OCI-LY3 (cell line): ENCODE results near the gene ITGA11.

Experiments used
- H2AFZ ChIP-seq: fragments of 200-600, 300-600 bp; shearing (Covaris generic); 2 replicates; pipeline ENCODE4 v1.6.0; 2014; ENCODE audit warnings: antibody characterized with exemption, low read depth, low read length
- H3K27ac ChIP-seq: fragments of 200-600, 300-600 bp; sonication (generic); 2 replicates; pipeline ENCODE4 v1.5.1; 2014; ENCODE audit warnings: mild to moderate bottlenecking, low read length, moderate library complexity, mixed read lengths
- H3K27me3 ChIP-seq: fragments of 200-600, 300-600 bp; sonication (generic); 2 replicates; pipeline ENCODE4 v1.6.1; 2014; ENCODE audit warnings: low read depth, low read length, mixed read lengths
- H3K36me3 ChIP-seq: fragments of 200-600, 300-600 bp; sonication (generic); replicated peaks from 2 replicates; pipeline ENCODE3; 2014; ENCODE audit warnings: low read depth, low read length, mixed read lengths
- H3K4me1 ChIP-seq: fragments of 300-600, 200-600 bp; sonication (generic); 2 replicates; pipeline ENCODE4 v1.6.1; 2014; ENCODE audit warnings: low read length, mixed read lengths
- H3K4me2 ChIP-seq: fragments of 200-600, 300-600 bp; sonication (generic); 2 replicates; pipeline ENCODE4 v1.6.1; 2014; ENCODE audit warnings: low read length, mixed read lengths
- H3K4me3 ChIP-seq: fragments of 300-600, 200-600 bp; sonication (generic); 2 replicates; pipeline ENCODE4 v1.5.1; 2014; ENCODE audit warnings: antibody characterized with exemption, mild to moderate bottlenecking, low read length, moderate library complexity
- H3K79me2 ChIP-seq: fragments of 300-600, 200-600 bp; shearing (Covaris generic); 2 replicates; pipeline ENCODE4 v1.6.1; 2014; ENCODE audit warnings: mild to moderate bottlenecking, low read length, mixed read lengths
- H3K9ac ChIP-seq: fragments of 300-600, 200-600 bp; shearing (Covaris generic); 2 replicates; pipeline ENCODE4 v1.6.0; 2014; ENCODE audit warnings: mild to moderate bottlenecking, low read length, moderate library complexity
- H3K9me3 ChIP-seq: fragments of 200-600, 300-600 bp; shearing (Covaris generic); 2 replicates; pipeline ENCODE4 v1.6.1; 2014; ENCODE audit warnings: low read length, mixed read lengths; ENCODE audit not compliant: insufficient read depth
- H4K20me1 ChIP-seq: fragments of 200-600, 300-600 bp; sonication (generic); 2 replicates; pipeline ENCODE4 v1.6.1; 2016; ENCODE audit warnings: low read length, mixed read lengths; ENCODE audit not compliant: insufficient read depth
- CTCF ChIP-seq: fragments of 200-600, 300-600 bp; sonication (generic); IDR thresholded peaks from 2 replicates; pipeline ENCODE4 v1.5.1; 2014; ENCODE audit warnings: antibody characterized with exemption, low read length, low read depth
- EZH2phosphoT487 ChIP-seq: fragments of 200-600 bp; shearing (Covaris generic); IDR thresholded peaks from 2 replicates; pipeline ENCODE4 v1.6.1; 2018; ENCODE audit warnings: antibody characterized with exemption, mixed run types, low read depth

Gene ITGA11

DNA sequence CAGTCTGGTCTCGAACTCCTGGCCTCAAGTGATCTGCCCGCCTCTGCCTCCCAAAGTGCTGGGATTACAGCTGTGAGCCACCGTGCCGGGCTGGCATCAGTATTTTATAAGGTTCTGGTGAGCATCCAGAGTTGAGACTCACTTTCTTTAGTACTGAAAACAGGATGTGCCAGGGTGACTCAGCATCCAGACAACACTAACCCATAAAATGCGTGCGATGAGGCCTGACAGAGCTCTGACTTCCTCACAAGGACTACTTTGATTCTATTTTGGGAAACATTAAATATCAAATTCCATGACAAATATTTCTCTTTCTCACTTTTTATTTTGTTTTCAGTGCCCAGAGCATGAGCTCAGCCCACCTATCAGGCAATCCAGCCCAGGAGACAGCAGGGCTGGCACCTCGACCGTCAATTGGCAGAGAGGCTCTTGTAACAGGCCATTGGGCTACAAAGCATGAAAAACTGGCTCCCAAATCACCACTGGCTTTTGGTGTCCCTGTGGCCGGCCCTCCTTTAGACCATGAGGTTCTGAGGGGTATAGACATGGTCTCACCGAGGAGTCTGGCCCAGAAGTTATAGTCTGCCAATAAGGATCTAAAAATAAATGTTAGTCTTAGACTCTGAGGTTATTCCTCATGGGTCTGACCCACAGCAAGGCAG is 79.4 kb downstream of the ITGA11 start:
- Histone ChIP-seq H3K9ac (no peak overlapping the region), H4K20me1 (no peaks in the 10 kb centered on the region), H3K36me3 (no peaks in the 10 kb centered on the region), H3K27me3 (peaks cover 3% of the 10 kb centered on the region; the same call in 1 of the 2 replicates), H3K9me3 (peaks cover 9% of the 10 kb centered on the region; the same call in 1 of the 2 replicates), H3K4me3 (no peak overlapping the region), H3K79me2 (no peaks in the 10 kb centered on the region), H3K4me2 (no peak overlapping the region), H3K4me1 (peaks cover 14% of the 10 kb centered on the region), H2AFZ (no peak overlapping the region), H3K27ac (no peak overlapping the region)
- no peak for TF ChIP-seq CTCF
- no peak for TF ChIP-seq EZH2phosphoT487

DNA sequence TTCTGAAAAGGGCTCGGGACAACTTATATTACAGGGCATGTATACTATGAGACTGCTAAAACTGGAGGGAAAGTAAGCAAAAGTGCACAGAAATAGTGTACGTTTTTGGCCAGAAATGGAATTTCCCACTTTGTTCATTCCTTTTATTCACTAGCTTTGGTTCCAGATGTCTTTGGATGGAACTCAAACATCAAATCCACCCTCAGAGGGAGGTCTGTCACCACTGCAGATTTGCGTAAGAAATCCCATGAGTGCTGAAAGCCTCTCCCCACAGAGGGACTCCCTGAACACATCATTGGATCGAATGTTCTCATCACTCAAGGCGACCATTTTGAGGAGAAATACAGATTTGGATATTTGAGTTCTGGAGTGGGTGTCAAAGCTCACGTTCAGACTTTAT is 82.8 kb downstream of the ITGA11 start:
- no peak overlapping the region for H3K4me2 ChIP-seq
- no peak overlapping the region for H3K4me3 ChIP-seq
- H3K9me3 ChIP-seq = no peaks in the 10 kb centered on the region
- no peaks in the 10 kb centered on the region for H3K36me3 ChIP-seq
- H2AFZ ChIP-seq = no peak overlapping the region
- TF ChIP-seq EZH2phosphoT487 (no peak), CTCF (no peak)
- no peaks in the 10 kb centered on the region for H3K79me2 ChIP-seq
- H4K20me1 ChIP-seq = no peaks in the 10 kb centered on the region
- peaks cover 17% of the 10 kb centered on the region for H3K4me1 ChIP-seq
- peaks cover 14% of the 10 kb centered on the region for H3K27me3 ChIP-seq
- no peak overlapping the region for H3K9ac ChIP-seq
- H3K27ac ChIP-seq = no peak overlapping the region

DNA sequence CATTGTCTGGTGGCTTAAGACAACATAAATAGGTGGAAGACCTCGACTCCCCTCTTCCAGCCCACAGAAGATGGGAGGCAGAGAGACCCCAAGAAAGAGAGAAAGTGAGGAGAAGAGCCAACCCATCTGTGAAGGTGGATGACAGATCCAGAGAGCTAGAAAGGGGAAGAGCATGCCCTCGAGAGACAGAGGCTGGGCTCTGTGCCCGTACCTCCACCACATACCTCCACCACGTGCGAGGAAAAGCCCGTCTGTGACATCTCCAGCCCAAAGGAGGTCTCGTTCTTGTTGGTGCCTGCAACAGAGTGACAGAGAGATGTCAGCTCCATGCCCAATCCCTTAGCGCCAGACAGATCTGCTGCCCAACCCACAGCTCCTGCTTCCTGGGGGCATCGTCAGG is 83.4 kb downstream of the ITGA11 start:
- Histone ChIP-seq H3K79me2 (no peaks in the 10 kb centered on the region), H3K4me1 (peaks cover 17% of the 10 kb centered on the region), H2AFZ (no peak overlapping the region), H3K9ac (no peak overlapping the region), H3K27ac (no peak overlapping the region), H3K9me3 (no peaks in the 10 kb centered on the region), H3K36me3 (no peaks in the 10 kb centered on the region), H3K4me3 (no peak overlapping the region), H3K4me2 (no peak overlapping the region), H3K27me3 (peaks cover 14% of the 10 kb centered on the region), H4K20me1 (no peaks in the 10 kb centered on the region)
- no peak for TF ChIP-seq EZH2phosphoT487
- TF ChIP-seq CTCF = no peak

DNA sequence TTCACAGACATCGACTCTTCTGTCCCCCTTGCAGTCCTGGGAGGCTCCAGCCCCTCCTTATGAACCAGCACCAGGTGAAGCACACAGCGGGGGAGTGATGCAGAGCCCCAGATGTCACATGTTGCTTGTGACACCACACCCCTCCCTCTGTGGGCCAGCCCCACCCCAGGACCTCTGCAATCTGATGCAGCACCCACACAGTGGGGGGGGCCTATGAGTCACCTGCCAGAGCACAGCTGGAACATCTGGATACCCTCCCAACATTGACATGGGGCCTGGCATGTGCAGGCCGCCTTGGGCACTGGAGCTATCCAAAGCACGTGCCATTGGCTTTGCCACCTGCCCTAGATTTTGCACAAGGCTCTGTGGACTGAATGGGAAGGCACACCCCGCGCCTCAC is 83.9 kb downstream of the ITGA11 start:
- TF ChIP-seq CTCF (no peak), EZH2phosphoT487 (no peak)
- H3K36me3 ChIP-seq = no peaks in the 10 kb centered on the region
- no peak overlapping the region for H3K4me2 ChIP-seq

More for the DNA sequence above, 83.9 kb downstream of the ITGA11 start:
- Histone ChIP-seq H4K20me1 (no peaks in the 10 kb centered on the region), H3K4me1 (peaks cover 17% of the 10 kb centered on the region), H2AFZ (no peak overlapping the region), H3K4me3 (no peak overlapping the region), H3K27me3 (peaks cover 14% of the 10 kb centered on the region), H3K27ac (no peak overlapping the region), H3K79me2 (no peaks in the 10 kb centered on the region), H3K9ac (no peak overlapping the region), H3K9me3 (no peaks in the 10 kb centered on the region)
